ENCODE data around the gene UMPS. TPM values are rescaled to one million over a fixed set of nuclear protein-coding genes. Genes with fewer than 3 reads are reported as not detected.

The UMPS gene
- polyA plus RNA-seq, 1 of the 3 experiments (the other 2 are of a cell fraction), result 25.1 TPM

- TF ChIP-seq REST (IDR thresholded peaks at IDR 0.05; ENCODE audit: low read depth, low read length) (no peak), FOXM1 (IDR thresholded peaks at IDR 0.05; ENCODE audit: low read depth) (no peak), TAF1 (IDR thresholded peaks at IDR 0.05; ENCODE audit: borderline replicate concordance, low read depth, low read length) (no peak), RAD21 (IDR thresholded peaks at IDR 0.05; ENCODE audit: low read length) (no peak), SIN3A (IDR thresholded peaks at IDR 0.05; ENCODE audit: borderline replicate concordance, low read depth, low read length) (no peak), NFIC (IDR thresholded peaks at IDR 0.05; ENCODE audit: borderline replicate concordance) (no peak), MXI1 (IDR thresholded peaks at IDR 0.05; ENCODE audit: low read depth, low read length) (no peak)
These were observed 45.6 kb downstream of the UMPS start (continued) for GRCh38 chr3:124775877-124776276.

- no peaks in the 10 kb centered on the region for H3K9me3 ChIP-seq
- peaks cover 8% of the 10 kb centered on the region; the same call in 1 of the 2 replicates for H3K79me2 ChIP-seq (ENCODE audit: insufficient read depth)
- H3K4me2 ChIP-seq, result no peak overlapping the region
- H4K20me1 ChIP-seq (ENCODE audit: insufficient read depth), result peaks cover 6% of the 10 kb centered on the region; the same call in 1 of the 2 replicates
- no peak overlapping the region for H3K4me3 ChIP-seq (ENCODE audit: low read depth in 2 of 2, low read length in 1 of 2)
- H3K4me1 ChIP-seq (ENCODE audit: control insufficient read depth in 1 of 2, insufficient read depth in 2 of 2, low read depth in 1 of 2, low read length in 1 of 2), result peaks cover 51 to 92% of the 10 kb centered on the region in 2 experiments
- no peak for TF ChIP-seq POLR2AphosphoS5 (IDR thresholded peaks at IDR 0.05; ENCODE audit: low read depth, low read length)
- no peak for TF ChIP-seq RAD21 (IDR thresholded peaks at IDR 0.05; ENCODE audit: low read length)
- TF ChIP-seq TAF1 (IDR thresholded peaks at IDR 0.05; ENCODE audit: borderline replicate concordance, low read depth, low read length), result no peak
- no peak for TF ChIP-seq FOSL2 (IDR thresholded peaks at IDR 0.05; ENCODE audit: borderline replicate concordance, low read depth)
- no peak for TF ChIP-seq USF2 (IDR thresholded peaks at IDR 0.05; ENCODE audit: borderline replicate concordance, low read depth, low read length)
- TF ChIP-seq CTCF (IDR thresholded peaks at IDR 0.05), result no peak
- no peak for TF ChIP-seq FOXM1 (IDR thresholded peaks at IDR 0.05; ENCODE audit: low read depth)
- no peak for TF ChIP-seq IRF3 (IDR thresholded peaks at IDR 0.05; ENCODE audit: low read depth, low read length)
- TF ChIP-seq ELF1 (IDR thresholded peaks at IDR 0.05), result no peak
- no peak for TF ChIP-seq CHD2 (IDR thresholded peaks at IDR 0.05; ENCODE audit: low read length, partially characterized antibody)
- H3F3A ChIP-seq (replicated peaks; ENCODE audit: insufficient read depth), result peaks cover 29% of the 10 kb centered on the region
- H3K27me3 ChIP-seq (ENCODE audit: insufficient read depth), result no peaks in the 10 kb centered on the region
- 97% methylated on average over 4 of the region's 5 CpGs for WGBS (ENCODE audit: low lambda C conversion rate)
- CTCF ChIA-PET, result interaction anchor here (6.6 to 12.9 kb wide), 2 partner anchors 16 to 126 kb away, joined by 40 to 114 read pairs; no protein-coding TSS in a partner anchor
- H2AFZ ChIP-seq (ENCODE audit: low read depth), result no peak overlapping the region
- no peak overlapping the region for H3K9ac ChIP-seq
- H3K27ac ChIP-seq (ENCODE audit: low read depth in 2 of 2, low read length in 1 of 2), result peak overlapping the region in 1 of 2 experiments; percentile 97; a peak in 2 of 4 replicates
- peaks cover 11 to 30% of the 10 kb centered on the region in 2 experiments for H3K36me3 ChIP-seq (replicated peaks in 1 of 2; ENCODE audit: control insufficient read depth in 1 of 2, insufficient read depth in 2 of 2, low read length in 1 of 2)
- no peaks in the 10 kb centered on the region for H3K9me2 ChIP-seq
- no peak for DNase-seq
- POLR2A ChIA-PET, result no interaction called here
These were observed 46.6 kb downstream of the UMPS start for GRCh38 chr3:124776856-124777255.
